ENCODE results near the gene GLRB.
A peak's percentile ranks its signal among the peaks of the same experiment; 100 is the strongest.

GLRB gene

DNA sequence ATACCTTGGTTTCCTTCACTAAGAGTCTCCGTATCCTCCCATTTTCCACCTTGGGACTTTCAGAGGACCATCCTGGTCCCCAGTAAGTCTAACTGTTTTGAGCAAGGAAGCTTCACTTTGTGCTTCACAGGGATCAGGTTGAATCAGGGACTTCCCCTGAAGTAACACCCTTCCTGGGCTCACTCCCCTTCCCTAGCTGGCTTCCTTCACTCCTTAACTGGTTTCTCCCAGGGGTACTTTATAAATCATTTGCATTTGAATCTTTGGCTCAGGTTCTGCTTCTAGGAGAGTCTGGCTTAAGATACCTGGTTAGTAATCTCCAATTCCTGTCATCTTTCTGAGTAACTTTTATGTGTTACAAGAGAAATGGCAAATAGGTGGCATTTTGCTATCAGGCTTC, 120.1 kb downstream of the GLRB start:
- H4K20me1 ChIP-seq (ENCODE audit: low read depth, low read length), result no peaks in the 10 kb centered on the region
- TF ChIP-seq EZH2phosphoT487 (conservative IDR thresholded peaks at IDR 0.05; ENCODE audit: low read length) (no peak), CTCF (IDR thresholded peaks at IDR 0.05; ENCODE audit: insufficient read depth, low read length, poor library complexity, severe bottlenecking) (no peak)
- H3K27ac ChIP-seq (ENCODE audit: low read depth, low read length), result no peak overlapping the region

GRCh38 chr4:157204634-157205244, 128.8 kb downstream of the GLRB start:
- Histone ChIP-seq H3K27me3 (ENCODE audit: low read length) (no peaks in the 10 kb centered on the region), H3K9me2 (replicated peaks; ENCODE audit: insufficient read depth, low read length) (no peaks in the 10 kb centered on the region), H3K36me3 (ENCODE audit: low read length) (no peaks in the 10 kb centered on the region), H3K79me2 (ENCODE audit: insufficient read depth, low read length) (no peaks in the 10 kb centered on the region), H2AFZ (ENCODE audit: low read depth, low read length, severe bottlenecking) (no peak overlapping the region), H3F3A (ENCODE audit: insufficient read depth) (no peaks in the 10 kb centered on the region), H3K4me3 (ENCODE audit: insufficient read depth, low read length, poor library complexity, severe bottlenecking) (no peak overlapping the region), H4K20me1 (ENCODE audit: low read depth, low read length) (no peaks in the 10 kb centered on the region), H3K9me3 (ENCODE audit: insufficient read depth, low read length) (no peaks in the 10 kb centered on the region), H3K27ac (ENCODE audit: low read depth, low read length) (no peak overlapping the region), H3K9ac (ENCODE audit: low read length) (no peak overlapping the region), H3K4me2 (ENCODE audit: low read depth, low read length, poor library complexity, severe bottlenecking) (no peak overlapping the region)
- no peak for TF ChIP-seq EZH2phosphoT487 (conservative IDR thresholded peaks at IDR 0.05; ENCODE audit: low read length)
- TF ChIP-seq CTCF (IDR thresholded peaks at IDR 0.05; ENCODE audit: insufficient read depth, low read length, poor library complexity, severe bottlenecking), result peak; percentile 48

More for the DNA sequence above, 120.1 kb downstream of the GLRB start:
- Histone ChIP-seq H3K4me2 (ENCODE audit: low read depth, low read length, poor library complexity, severe bottlenecking) (no peak overlapping the region), H3K4me3 (ENCODE audit: insufficient read depth, low read length, poor library complexity, severe bottlenecking) (no peak overlapping the region), H3F3A (ENCODE audit: insufficient read depth) (no peaks in the 10 kb centered on the region), H3K79me2 (ENCODE audit: insufficient read depth, low read length) (no peaks in the 10 kb centered on the region), H3K27me3 (ENCODE audit: low read length) (no peaks in the 10 kb centered on the region), H3K9ac (ENCODE audit: low read length) (no peak overlapping the region), H3K9me3 (ENCODE audit: insufficient read depth, low read length) (no peaks in the 10 kb centered on the region), H2AFZ (ENCODE audit: low read depth, low read length, severe bottlenecking) (no peak overlapping the region), H3K9me2 (replicated peaks; ENCODE audit: insufficient read depth, low read length) (no peaks in the 10 kb centered on the region), H3K36me3 (ENCODE audit: low read length) (no peaks in the 10 kb centered on the region)

DNA sequence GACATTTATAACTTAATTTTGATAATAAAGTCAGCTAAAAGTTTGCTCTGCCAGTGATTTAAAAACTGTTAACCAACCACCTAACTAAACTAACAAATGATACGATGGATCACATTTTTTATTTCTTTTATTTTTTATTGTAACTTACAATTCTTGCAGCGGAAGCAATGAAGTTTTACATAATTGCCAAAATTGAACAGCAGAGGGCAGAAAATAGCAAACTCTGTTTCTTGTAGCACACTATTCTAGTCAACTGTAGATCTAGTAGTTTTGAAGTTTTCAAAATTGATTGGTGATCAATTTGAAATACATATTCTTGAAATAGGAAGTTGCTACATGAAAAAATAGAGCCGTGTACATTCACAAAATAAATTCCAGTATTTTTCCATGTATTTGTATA, 141.8 kb downstream of the GLRB start:
- Histone ChIP-seq H3K9ac (ENCODE audit: low read length) (no peak overlapping the region), H3K27ac (ENCODE audit: low read depth, low read length) (no peak overlapping the region), H3K79me2 (ENCODE audit: insufficient read depth, low read length) (no peaks in the 10 kb centered on the region), H4K20me1 (ENCODE audit: low read depth, low read length) (no peaks in the 10 kb centered on the region), H3K4me3 (ENCODE audit: insufficient read depth, low read length, poor library complexity, severe bottlenecking) (no peak overlapping the region), H3K27me3 (ENCODE audit: low read length) (no peaks in the 10 kb centered on the region), H2AFZ (ENCODE audit: low read depth, low read length, severe bottlenecking) (no peak overlapping the region), H3K4me2 (ENCODE audit: low read depth, low read length, poor library complexity, severe bottlenecking) (no peak overlapping the region), H3F3A (ENCODE audit: insufficient read depth) (no peaks in the 10 kb centered on the region), H3K9me2 (replicated peaks; ENCODE audit: insufficient read depth, low read length) (no peaks in the 10 kb centered on the region), H3K36me3 (ENCODE audit: low read length) (no peaks in the 10 kb centered on the region), H3K9me3 (ENCODE audit: insufficient read depth, low read length) (no peaks in the 10 kb centered on the region)
- TF ChIP-seq EZH2phosphoT487 (conservative IDR thresholded peaks at IDR 0.05; ENCODE audit: low read length) (no peak), CTCF (IDR thresholded peaks at IDR 0.05; ENCODE audit: insufficient read depth, low read length, poor library complexity, severe bottlenecking) (peak; percentile 20)
